H9 (cell line): Measurements from ENCODE around the gene FBH1. TPM values are rescaled to one million over a fixed set of nuclear protein-coding genes. Genes with fewer than 3 reads are reported as not detected.

ENCODE experiments used
- DNase-seq: peaks from one replicate; pipeline ENCODE4 v3.0.0-alpha.2; 2017
- H2AFZ ChIP-seq: one replicate; pipeline ENCODE4 v1.6.1; 2013; ENCODE audit warnings: mild to moderate bottlenecking, low read length, control low read depth, moderate library complexity
- H2AK5ac ChIP-seq: 2 replicates; pipeline ENCODE4 v1.6.1; 2013; ENCODE audit warnings: low read length, control low read depth, mixed read lengths; ENCODE audit not compliant: insufficient read length
- H2BK120ac ChIP-seq: one replicate; pipeline ENCODE4 v1.6.1; 2013; ENCODE audit warnings: low read depth, mild to moderate bottlenecking, low read length, control low read depth, inconsistent platforms; ENCODE audit not compliant: poor library complexity, severe bottlenecking
- H2BK12ac ChIP-seq: 2 replicates; pipeline ENCODE4 v1.6.1; 2013; ENCODE audit warnings: low read length, control low read depth, mixed read lengths, low read depth; ENCODE audit not compliant: insufficient read length
- H2BK15ac ChIP-seq: 2 replicates; pipeline ENCODE4 v1.6.1; 2013; ENCODE audit warnings: low read depth, low read length, control low read depth
- H2BK20ac ChIP-seq: one replicate; pipeline ENCODE4 v1.6.1; 2013; ENCODE audit warnings: low read depth, mild to moderate bottlenecking, low read length, control low read depth, inconsistent platforms; ENCODE audit not compliant: poor library complexity, severe bottlenecking
- H2BK5ac ChIP-seq: 2 replicates; pipeline ENCODE4 v1.6.1; 2013; ENCODE audit warnings: low read length, control low read depth, mixed read lengths; ENCODE audit not compliant: insufficient read length
- H3K14ac ChIP-seq: 2 replicates; pipeline ENCODE4 v1.6.1; 2013; ENCODE audit warnings: low read length, control low read depth; ENCODE audit not compliant: insufficient read depth
- H3K18ac ChIP-seq: 2 replicates; pipeline ENCODE4 v1.6.1; 2013; ENCODE audit warnings: low read depth, mild to moderate bottlenecking, mixed read lengths, low read length, control low read depth; ENCODE audit not compliant: insufficient read length
- H3K23ac ChIP-seq: 2 replicates; pipeline ENCODE4 v1.6.1; 2013; ENCODE audit warnings: low read length, control low read depth, mixed read lengths, low read depth; ENCODE audit not compliant: insufficient read length
- H3K23me2 ChIP-seq: 2 replicates; pipeline ENCODE4 v1.6.1; 2013; ENCODE audit warnings: low read depth, mild to moderate bottlenecking, mixed read lengths, low read length, control low read depth; ENCODE audit not compliant: insufficient read length, poor library complexity, severe bottlenecking
- H3K27ac ChIP-seq: 2 replicates; pipeline ENCODE4 v1.5.1; 2013; ENCODE audit warnings: low read length, control low read depth, mixed read lengths, low read depth; ENCODE audit not compliant: insufficient read length
- H3K27me3 ChIP-seq: 2 replicates; pipeline ENCODE4 v1.6.1; 2013; ENCODE audit warnings: low read length, control low read depth, inconsistent platforms; ENCODE audit not compliant: insufficient read depth
- H3K4ac ChIP-seq: 2 replicates; pipeline ENCODE4 v1.6.1; 2013; ENCODE audit warnings: low read depth, mild to moderate bottlenecking, control low read depth, inconsistent platforms, low read length, moderate library complexity
- H3K4me1 ChIP-seq: 2 replicates; pipeline ENCODE4 v1.6.1; 2013; ENCODE audit warnings: low read length, control low read depth, inconsistent platforms; ENCODE audit not compliant: insufficient read depth
- H3K4me2 ChIP-seq: 2 replicates; pipeline ENCODE4 v1.6.1; 2013; ENCODE audit warnings: low read length, control low read depth, mixed read lengths; ENCODE audit not compliant: insufficient read length, insufficient read depth
- H3K56ac ChIP-seq: 2 replicates; pipeline ENCODE4 v1.6.1; 2013; ENCODE audit warnings: low read depth, mild to moderate bottlenecking, mixed read lengths, low read length, control low read depth; ENCODE audit not compliant: insufficient read length
- H3K79me1 ChIP-seq: 2 replicates; pipeline ENCODE4 v1.6.1; 2013; ENCODE audit warnings: low read depth, mild to moderate bottlenecking, moderate library complexity, low read length, control low read depth, inconsistent platforms; ENCODE audit not compliant: insufficient read depth, poor library complexity, severe bottlenecking
- H3K79me2 ChIP-seq: 2 replicates; pipeline ENCODE4 v1.6.1; 2013; ENCODE audit warnings: low read length, control low read depth, inconsistent platforms; ENCODE audit not compliant: insufficient read depth
- H3K9ac ChIP-seq: 2 replicates; pipeline ENCODE4 v1.6.1; 2013; ENCODE audit warnings: low read length, control low read depth, mixed read lengths; ENCODE audit not compliant: insufficient read length; ENCODE audit errors: extremely low read depth
- H3K9me3 ChIP-seq: one replicate; pipeline ENCODE4 v1.6.1; 2013; ENCODE audit warnings: low read depth, low read length, inconsistent platforms; ENCODE audit not compliant: control insufficient read depth
- H3T11ph ChIP-seq: one replicate; pipeline ENCODE4 v1.6.1; 2013; ENCODE audit warnings: mild to moderate bottlenecking, low read length, control low read depth, inconsistent platforms
- H4K20me1 ChIP-seq: one replicate; pipeline ENCODE4 v1.6.1; 2013; ENCODE audit not compliant: control insufficient read depth, insufficient read length, insufficient read depth
- H4K5ac ChIP-seq: 2 replicates; pipeline ENCODE4 v1.6.1; 2013; ENCODE audit warnings: low read depth, mild to moderate bottlenecking, mixed read lengths, low read length, control low read depth; ENCODE audit not compliant: insufficient read length
- H4K8ac ChIP-seq: replicated peaks from 2 replicates; pipeline ENCODE4 v1.6.1; 2013; ENCODE audit warnings: low read length, control low read depth, mixed read lengths, low read depth; ENCODE audit not compliant: insufficient read length
- H4K91ac ChIP-seq: 2 replicates; pipeline ENCODE4 v1.6.1; 2013; ENCODE audit warnings: low read depth, mild to moderate bottlenecking, moderate library complexity, mixed read lengths, low read length, control low read depth; ENCODE audit not compliant: insufficient read length
- H3K27ac Mint-ChIP-seq, 3 experiments: 2 replicates in 2 of 3; 3 replicates in 1 of 3; pipeline ENCODE4 v1.8.0; 2020 to 2021; ENCODE audit warnings: mixed read lengths in 3 of 3, mild to moderate bottlenecking in 1 of 3, moderate library complexity in 1 of 3
- H3K27me3 Mint-ChIP-seq: 2 replicates; pipeline ENCODE4 v1.8.0; 2021; ENCODE audit warnings: low read depth, mild to moderate bottlenecking, moderate library complexity, mixed read lengths
- H3K36me3 Mint-ChIP-seq, 3 experiments: 2 replicates in 2 of 3; 3 replicates in 1 of 3; pipeline ENCODE4 v1.8.0; 2020 to 2021; ENCODE audit warnings: low read depth in 3 of 3, mixed read lengths in 3 of 3; ENCODE audit not compliant: insufficient read depth in 1 of 3
- H3K4me1 Mint-ChIP-seq, 2 experiments: 2 replicates each; pipeline ENCODE4 v1.8.0; 2020; ENCODE audit warnings: mixed read lengths in 2 of 2
- H3K4me3 Mint-ChIP-seq, 2 experiments: 2 replicates in 1 of 2; 3 replicates in 1 of 2; pipeline ENCODE4 v1.8.0; 2020 to 2021; ENCODE audit warnings: mild to moderate bottlenecking in 2 of 2, mixed read lengths in 2 of 2, moderate library complexity in 1 of 2
- H3K9me3 Mint-ChIP-seq, 2 experiments: 2 replicates in 1 of 2; 3 replicates in 1 of 2; pipeline ENCODE4 v1.8.0; 2020; ENCODE audit warnings: mild to moderate bottlenecking in 2 of 2, mixed read lengths in 2 of 2, moderate library complexity in 1 of 2
- WGBS: extraction: QIAGEN DNeasy Blood & Tissue Kit; methylation state at CpG from one replicate; pipeline ENCODE4 v1.1.7; 2013; ENCODE audit warnings: missing lambda C conversion rate, low lambda C conversion rate, mixed read lengths; ENCODE audit not compliant: insufficient read length; ENCODE audit errors: extremely low coverage; 5-methylcytosine and 5-hydroxymethylcytosine counted together
- total RNA-seq: library from RNA; stranded (reverse); gene quantifications from 2 replicates; pipeline ENCODE4 v1.2.1, GENCODE V29; 2021
- TF ChIP-seq, protein P1 (sequence below): fragments of 200-600 bp; sonication (generic); conservative IDR thresholded peaks from 3 replicates; pipeline ENCODE4 v1.8.0; 2021; ENCODE audit warnings: antibody characterized with exemption, mild to moderate bottlenecking

The FBH1 gene
- total RNA-seq, 1 experiment from 2014 or later: 52.2 TPM

DNA sequence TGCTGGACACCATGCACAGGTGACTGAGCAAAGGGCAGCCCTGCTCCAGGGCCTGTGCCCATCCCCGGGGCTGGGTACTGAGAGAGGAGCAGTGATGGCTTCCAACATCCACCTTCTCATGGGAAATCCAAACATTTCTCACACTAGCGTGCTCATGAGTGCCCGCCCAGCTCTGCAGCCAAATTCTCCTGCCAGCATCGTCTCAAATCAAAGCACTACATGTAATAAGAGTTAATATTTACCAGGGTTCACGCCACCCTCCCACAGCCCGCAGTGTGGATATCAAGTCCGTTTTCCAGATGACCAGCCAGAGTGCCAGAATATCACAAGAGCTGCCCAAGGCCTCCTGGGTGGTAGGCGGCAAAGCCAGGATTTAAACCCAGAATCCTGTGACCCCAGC is 75.2 kb downstream of the FBH1 start:
- Mint-ChIP-seq H3K4me3 (no peak overlapping the region), H3K36me3 (no peaks in the 10 kb centered on the region), H3K4me1 (0 out of 4 replicates have a peak, but pooled peaks cover 0 to under 1% of the 10 kb centered on the region in 2 experiments), H3K27ac (no peak overlapping the region), H3K9me3 (no peaks in the 10 kb centered on the region), H3K27me3 (peaks cover 5% of the 10 kb centered on the region)
- no peak overlapping the region for H3K27ac ChIP-seq
- H4K20me1 ChIP-seq: no peaks in the 10 kb centered on the region
- WGBS: no CpG with 5 or more reads among the region's 8 CpGs
- H3K18ac ChIP-seq: no peak overlapping the region
- H3T11ph ChIP-seq: no peak overlapping the region
- no peak overlapping the region for H2BK5ac ChIP-seq
- no peak for DNase-seq
- H4K8ac ChIP-seq: no peak overlapping the region
- no peak overlapping the region for H2BK120ac ChIP-seq
- H3K4me1 ChIP-seq: no peaks in the 10 kb centered on the region
- no peaks in the 10 kb centered on the region for H3K27me3 ChIP-seq
- no peak overlapping the region for H3K4me2 ChIP-seq
- no peak overlapping the region for H3K9ac ChIP-seq
- no peak overlapping the region for H2BK20ac ChIP-seq
- H2AFZ ChIP-seq: no peak overlapping the region
- H3K9me3 ChIP-seq: no peaks in the 10 kb centered on the region
- H2AK5ac ChIP-seq: no peak overlapping the region
- H2BK15ac ChIP-seq: no peak overlapping the region
- H3K56ac ChIP-seq: no peak overlapping the region
- H4K5ac ChIP-seq: no peak overlapping the region
- H2BK12ac ChIP-seq: no peak overlapping the region
- H3K79me1 ChIP-seq: no peaks in the 10 kb centered on the region
- no peak overlapping the region for H4K91ac ChIP-seq
- no peak overlapping the region for H3K4ac ChIP-seq
- H3K23me2 ChIP-seq: no peaks in the 10 kb centered on the region
- no peak overlapping the region for H3K23ac ChIP-seq
- H3K14ac ChIP-seq: no peak overlapping the region
- TF ChIP-seq, protein P1, sequence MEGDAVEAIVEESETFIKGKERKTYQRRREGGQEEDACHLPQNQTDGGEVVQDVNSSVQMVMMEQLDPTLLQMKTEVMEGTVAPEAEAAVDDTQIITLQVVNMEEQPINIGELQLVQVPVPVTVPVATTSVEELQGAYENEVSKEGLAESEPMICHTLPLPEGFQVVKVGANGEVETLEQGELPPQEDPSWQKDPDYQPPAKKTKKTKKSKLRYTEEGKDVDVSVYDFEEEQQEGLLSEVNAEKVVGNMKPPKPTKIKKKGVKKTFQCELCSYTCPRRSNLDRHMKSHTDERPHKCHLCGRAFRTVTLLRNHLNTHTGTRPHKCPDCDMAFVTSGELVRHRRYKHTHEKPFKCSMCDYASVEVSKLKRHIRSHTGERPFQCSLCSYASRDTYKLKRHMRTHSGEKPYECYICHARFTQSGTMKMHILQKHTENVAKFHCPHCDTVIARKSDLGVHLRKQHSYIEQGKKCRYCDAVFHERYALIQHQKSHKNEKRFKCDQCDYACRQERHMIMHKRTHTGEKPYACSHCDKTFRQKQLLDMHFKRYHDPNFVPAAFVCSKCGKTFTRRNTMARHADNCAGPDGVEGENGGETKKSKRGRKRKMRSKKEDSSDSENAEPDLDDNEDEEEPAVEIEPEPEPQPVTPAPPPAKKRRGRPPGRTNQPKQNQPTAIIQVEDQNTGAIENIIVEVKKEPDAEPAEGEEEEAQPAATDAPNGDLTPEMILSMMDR: no peak
- H3K79me2 ChIP-seq: no peaks in the 10 kb centered on the region
